SK-N-SH treated with all-trans-retinoic acid at 6 μM for 48 hours (cell line): ENCODE results near the gene IP6K2.

ENCODE experiments used
- ATAC-seq: fragments of 200-7000 bp; cut with Tn5 transposase; 3 replicates; pipeline ENCODE4 v1.9.1; 2020; ENCODE audit warnings: mild to moderate bottlenecking, moderate library complexity
- ARNTL ChIP-seq: fragments of 450-650 bp; formaldehyde crosslinking; IDR thresholded peaks from 2 replicates; pipeline ENCODE4 v1.5.0; 2020; ENCODE audit warnings: low read depth, mild to moderate bottlenecking, moderate library complexity, borderline replicate concordance
- BACH2 ChIP-seq: fragments of 250-450 bp; sonication (Bioruptor Pico); IDR thresholded peaks from 2 replicates; pipeline ENCODE4 v1.9.0; 2021; ENCODE audit warnings: mild to moderate bottlenecking, borderline replicate concordance
- CSDC2 ChIP-seq: fragments of 250-450 bp; sonication (Bioruptor Pico); IDR thresholded peaks from 2 replicates; pipeline ENCODE4 v1.5.0; 2020; ENCODE audit warnings: mild to moderate bottlenecking, moderate library complexity
- ESRRG ChIP-seq: fragments of 250-450 bp; sonication (Bioruptor Pico); IDR thresholded peaks from 2 replicates; pipeline ENCODE4 v1.6.1; 2021; ENCODE audit warnings: mild to moderate bottlenecking
- GLIS3 ChIP-seq: fragments of 250-450 bp; sonication (Bioruptor Pico); IDR thresholded peaks from 2 replicates; pipeline ENCODE4 v1.5.0; 2020; ENCODE audit warnings: mild to moderate bottlenecking, moderate library complexity
- ISL1 ChIP-seq: fragments of 250-450 bp; sonication (Bioruptor Pico); IDR thresholded peaks from 2 replicates; pipeline ENCODE4 v2.1.2; 2022; ENCODE audit warnings: mild to moderate bottlenecking, moderate library complexity
- OSR1 ChIP-seq: fragments of 250-450 bp; sonication (Bioruptor Pico); IDR thresholded peaks from 2 replicates; pipeline ENCODE4 v1.8.0; 2022; ENCODE audit warnings: moderate library complexity, mild to moderate bottlenecking, inconsistent platforms
- PPARA ChIP-seq: fragments of 250-450 bp; sonication (Bioruptor Pico); IDR thresholded peaks from 2 replicates; pipeline ENCODE4 v1.5.0; 2020; ENCODE audit warnings: mild to moderate bottlenecking, borderline replicate concordance
- RARB ChIP-seq: fragments of 250-450 bp; sonication (Bioruptor Pico); IDR thresholded peaks from 2 replicates; pipeline ENCODE4 v1.8.0; 2021; ENCODE audit warnings: mild to moderate bottlenecking, moderate library complexity
- SNAI2 ChIP-seq: fragments of 250-450 bp; sonication (Bioruptor Pico); IDR thresholded peaks from 2 replicates; pipeline ENCODE4 v1.5.0; 2020; ENCODE audit warnings: mild to moderate bottlenecking, moderate library complexity
- TCF4 ChIP-seq: fragments of 250-450 bp; sonication (Bioruptor Pico); IDR thresholded peaks from 2 replicates; pipeline ENCODE4 v1.8.0; 2021; ENCODE audit warnings: mild to moderate bottlenecking, moderate library complexity, borderline replicate concordance
- TOX ChIP-seq: fragments of 250-450 bp; sonication (Bioruptor Pico); IDR thresholded peaks from 2 replicates; pipeline ENCODE4 v1.8.0; 2021; ENCODE audit warnings: mild to moderate bottlenecking, moderate library complexity, borderline replicate concordance
- TSHZ2 ChIP-seq: fragments of 250-450 bp; sonication (Bioruptor Pico); IDR thresholded peaks from 2 replicates; pipeline ENCODE4 v1.5.0; 2020; ENCODE audit warnings: mild to moderate bottlenecking, moderate library complexity
- ZC3H10 ChIP-seq: fragments of 250-450 bp; sonication (Bioruptor Pico); IDR thresholded peaks from 2 replicates; pipeline ENCODE4 v1.5.1; 2021; ENCODE audit warnings: mild to moderate bottlenecking, moderate library complexity
- ZFP3 ChIP-seq: fragments of 250-450 bp; sonication (Bioruptor Pico); IDR thresholded peaks from 2 replicates; pipeline ENCODE4 v1.5.0; 2020; ENCODE audit warnings: mild to moderate bottlenecking, moderate library complexity
- ZFP30 ChIP-seq: fragments of 450-650 bp; formaldehyde crosslinking; IDR thresholded peaks from 2 replicates; pipeline ENCODE4 v1.5.0; 2022; ENCODE audit warnings: mild to moderate bottlenecking, moderate library complexity
- ZNF565 ChIP-seq: fragments of 450-650 bp; formaldehyde crosslinking; conservative IDR thresholded peaks from 2 replicates; pipeline ENCODE4 v1.5.0; 2020; ENCODE audit warnings: low read depth, mild to moderate bottlenecking, moderate library complexity
- ZNF70 ChIP-seq: fragments of 450-650 bp; formaldehyde crosslinking; IDR thresholded peaks from 2 replicates; pipeline ENCODE4 v1.5.0; 2020; ENCODE audit warnings: mild to moderate bottlenecking, moderate library complexity
- ZNF8 ChIP-seq: fragments of 450-650 bp; formaldehyde crosslinking; IDR thresholded peaks from 2 replicates; pipeline ENCODE4 v1.5.0; 2020; ENCODE audit warnings: mild to moderate bottlenecking, moderate library complexity
- TF ChIP-seq, protein P1 (sequence below): fragments of 250-450 bp; sonication (Bioruptor Pico); IDR thresholded peaks from 2 replicates; pipeline ENCODE4 v1.5.1; 2020; ENCODE audit warnings: low read depth, mild to moderate bottlenecking, moderate library complexity
- TF ChIP-seq, protein P2 (sequence below): fragments of 250-450 bp; sonication (Bioruptor Pico); IDR thresholded peaks from 2 replicates; pipeline ENCODE4 v1.5.1; 2021; ENCODE audit warnings: mild to moderate bottlenecking, moderate library complexity
- TF ChIP-seq, protein P3 (sequence below): fragments of 250-450 bp; sonication (Bioruptor Pico); IDR thresholded peaks from 2 replicates; pipeline ENCODE4 v1.8.0; 2020; ENCODE audit warnings: mild to moderate bottlenecking, moderate library complexity, borderline replicate concordance

The IP6K2 gene

GRCh38 chr3:48688032-48688736, 28.8 kb downstream of the IP6K2 start:
- TF ChIP-seq ZFP30 (CRISPR knock-in tag), result no peak
- no peak for TF ChIP-seq SNAI2 (CRISPR knock-in tag)
- TF ChIP-seq TOX (CRISPR knock-in tag), result no peak
- no peak for TF ChIP-seq ZC3H10
- no peak for TF ChIP-seq ISL1 (CRISPR knock-in tag)
- TF ChIP-seq, protein P1, sequence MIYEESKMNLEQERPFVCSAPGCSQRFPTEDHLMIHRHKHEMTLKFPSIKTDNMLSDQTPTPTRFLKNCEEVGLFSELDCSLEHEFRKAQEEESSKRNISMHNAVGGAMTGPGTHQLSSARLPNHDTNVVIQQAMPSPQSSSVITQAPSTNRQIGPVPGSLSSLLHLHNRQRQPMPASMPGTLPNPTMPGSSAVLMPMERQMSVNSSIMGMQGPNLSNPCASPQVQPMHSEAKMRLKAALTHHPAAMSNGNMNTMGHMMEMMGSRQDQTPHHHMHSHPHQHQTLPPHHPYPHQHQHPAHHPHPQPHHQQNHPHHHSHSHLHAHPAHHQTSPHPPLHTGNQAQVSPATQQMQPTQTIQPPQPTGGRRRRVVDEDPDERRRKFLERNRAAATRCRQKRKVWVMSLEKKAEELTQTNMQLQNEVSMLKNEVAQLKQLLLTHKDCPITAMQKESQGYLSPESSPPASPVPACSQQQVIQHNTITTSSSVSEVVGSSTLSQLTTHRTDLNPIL, result no peak
- TF ChIP-seq, protein P2, sequence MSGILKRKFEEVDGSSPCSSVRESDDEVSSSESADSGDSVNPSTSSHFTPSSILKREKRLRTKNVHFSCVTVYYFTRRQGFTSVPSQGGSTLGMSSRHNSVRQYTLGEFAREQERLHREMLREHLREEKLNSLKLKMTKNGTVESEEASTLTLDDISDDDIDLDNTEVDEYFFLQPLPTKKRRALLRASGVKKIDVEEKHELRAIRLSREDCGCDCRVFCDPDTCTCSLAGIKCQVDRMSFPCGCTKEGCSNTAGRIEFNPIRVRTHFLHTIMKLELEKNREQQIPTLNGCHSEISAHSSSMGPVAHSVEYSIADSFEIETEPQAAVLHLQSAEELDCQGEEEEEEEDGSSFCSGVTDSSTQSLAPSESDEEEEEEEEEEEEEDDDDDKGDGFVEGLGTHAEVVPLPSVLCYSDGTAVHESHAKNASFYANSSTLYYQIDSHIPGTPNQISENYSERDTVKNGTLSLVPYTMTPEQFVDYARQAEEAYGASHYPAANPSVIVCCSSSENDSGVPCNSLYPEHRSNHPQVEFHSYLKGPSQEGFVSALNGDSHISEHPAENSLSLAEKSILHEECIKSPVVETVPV (CRISPR knock-in tag), result no peak
- no peak for TF ChIP-seq CSDC2 (CRISPR knock-in tag)
- no peak for TF ChIP-seq ESRRG (CRISPR knock-in tag)
- TF ChIP-seq GLIS3 (CRISPR knock-in tag), result no peak
- TF ChIP-seq ARNTL (CRISPR knock-in tag), result no peak
- no peak for TF ChIP-seq ZNF8 (CRISPR knock-in tag)
- TF ChIP-seq RARB (CRISPR knock-in tag), result no peak
- TF ChIP-seq BACH2, result no peak
- no peak for TF ChIP-seq OSR1 (CRISPR knock-in tag)
- TF ChIP-seq TCF4 (CRISPR knock-in tag), result no peak
- no peak for TF ChIP-seq ZNF565
- TF ChIP-seq, all 23 proteins: peak for 0
- no peak for ATAC-seq

DNA sequence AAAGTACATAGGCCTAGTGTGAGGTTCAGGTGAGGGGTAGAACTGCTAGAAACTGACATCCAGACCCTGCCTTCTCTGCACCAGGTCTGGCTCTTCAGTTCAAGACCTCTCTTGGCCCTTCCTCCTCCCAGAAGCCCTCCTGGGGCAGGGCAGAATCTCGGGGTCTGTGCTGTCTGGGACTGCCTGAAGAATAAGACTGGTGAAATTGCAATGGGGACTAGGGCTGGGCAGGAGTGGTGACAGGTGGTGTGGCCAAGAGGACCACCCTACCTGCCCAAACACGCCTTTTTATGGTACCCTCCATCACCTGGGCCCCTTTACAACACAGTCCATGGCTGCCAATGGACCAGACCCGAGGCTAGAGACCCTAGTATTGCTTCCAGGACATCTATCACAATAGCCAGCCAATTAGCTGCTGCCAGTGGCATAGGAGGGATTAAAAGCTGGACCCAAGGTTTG, 29.8 kb downstream of the IP6K2 start:
- ATAC-seq, result no peak
- no peak for TF ChIP-seq ISL1 (CRISPR knock-in tag)
- TF ChIP-seq, protein P3, sequence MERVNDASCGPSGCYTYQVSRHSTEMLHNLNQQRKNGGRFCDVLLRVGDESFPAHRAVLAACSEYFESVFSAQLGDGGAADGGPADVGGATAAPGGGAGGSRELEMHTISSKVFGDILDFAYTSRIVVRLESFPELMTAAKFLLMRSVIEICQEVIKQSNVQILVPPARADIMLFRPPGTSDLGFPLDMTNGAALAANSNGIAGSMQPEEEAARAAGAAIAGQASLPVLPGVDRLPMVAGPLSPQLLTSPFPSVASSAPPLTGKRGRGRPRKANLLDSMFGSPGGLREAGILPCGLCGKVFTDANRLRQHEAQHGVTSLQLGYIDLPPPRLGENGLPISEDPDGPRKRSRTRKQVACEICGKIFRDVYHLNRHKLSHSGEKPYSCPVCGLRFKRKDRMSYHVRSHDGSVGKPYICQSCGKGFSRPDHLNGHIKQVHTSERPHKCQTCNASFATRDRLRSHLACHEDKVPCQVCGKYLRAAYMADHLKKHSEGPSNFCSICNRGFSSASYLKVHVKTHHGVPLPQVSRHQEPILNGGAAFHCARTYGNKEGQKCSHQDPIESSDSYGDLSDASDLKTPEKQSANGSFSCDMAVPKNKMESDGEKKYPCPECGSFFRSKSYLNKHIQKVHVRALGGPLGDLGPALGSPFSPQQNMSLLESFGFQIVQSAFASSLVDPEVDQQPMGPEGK (CRISPR knock-in tag), result no peak
- TF ChIP-seq ARNTL (CRISPR knock-in tag), result no peak
- TF ChIP-seq TCF4 (CRISPR knock-in tag), result no peak
- no peak for TF ChIP-seq ZNF8 (CRISPR knock-in tag)
- TF ChIP-seq TSHZ2 (CRISPR knock-in tag), result no peak
- no peak for TF ChIP-seq CSDC2 (CRISPR knock-in tag)
- no peak for TF ChIP-seq PPARA
- no peak for TF ChIP-seq SNAI2 (CRISPR knock-in tag)
- TF ChIP-seq ZNF565, result no peak
- no peak for TF ChIP-seq ZFP30 (CRISPR knock-in tag)
- TF ChIP-seq RARB (CRISPR knock-in tag), result no peak
- no peak for TF ChIP-seq GLIS3 (CRISPR knock-in tag)
- TF ChIP-seq ZC3H10, result no peak

DNA sequence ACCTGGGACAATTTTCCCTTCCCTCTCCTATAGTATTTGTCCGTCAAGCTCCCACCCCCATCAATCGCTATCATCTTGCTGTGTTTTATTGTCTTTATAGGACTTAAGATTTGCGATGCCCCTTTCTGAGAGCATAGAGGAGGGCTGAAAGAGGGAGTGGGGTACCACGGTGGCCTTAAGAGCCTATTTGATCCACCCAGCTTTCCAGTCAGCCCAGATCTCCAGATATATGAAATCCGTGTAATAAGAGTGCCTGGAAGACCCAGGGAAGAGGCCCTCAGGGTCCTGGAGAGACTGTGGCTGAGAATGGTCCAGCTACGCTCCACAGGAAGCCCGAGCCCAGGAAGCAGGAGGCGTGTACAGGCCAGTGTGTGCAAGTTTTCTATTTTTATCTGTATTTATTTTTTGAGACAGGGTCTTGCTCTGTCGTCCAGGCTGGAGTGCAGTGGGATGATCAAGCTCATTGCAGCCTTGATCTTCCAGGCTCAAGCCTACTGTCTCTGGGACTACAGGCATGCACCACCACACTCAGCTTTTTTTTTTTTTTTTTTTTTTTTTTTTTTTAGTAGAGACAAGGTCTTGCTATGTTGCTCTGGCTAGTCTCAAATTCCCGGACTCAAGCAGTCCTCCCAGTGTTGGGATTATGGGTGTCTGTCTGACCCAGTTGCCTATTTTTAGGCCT, 30.3 kb downstream of the IP6K2 start:
- ATAC-seq, result peak; percentile 3
- TF ChIP-seq ZFP30 (CRISPR knock-in tag) (no peak), OSR1 (CRISPR knock-in tag) (no peak), ZNF565 (no peak), ZNF8 (CRISPR knock-in tag) (no peak), ZC3H10 (no peak), TOX (CRISPR knock-in tag) (no peak), BACH2 (no peak), ISL1 (CRISPR knock-in tag) (no peak), TSHZ2 (CRISPR knock-in tag) (no peak), TCF4 (CRISPR knock-in tag) (no peak), CSDC2 (CRISPR knock-in tag) (no peak), ZFP3 (CRISPR knock-in tag) (no peak), PPARA (no peak), ZNF70 (no peak)
- TF ChIP-seq, protein P3 (CRISPR knock-in tag), result no peak
